ENCODE data around the gene NR3C2. TPM values are rescaled to one million over a fixed set of nuclear protein-coding genes. Genes with fewer than 3 reads are reported as not detected.

NR3C2 gene
- 10 to 100 TPM in 7 of 9 donors, 1 to 10 TPM in 2; 1.1 to 19.8 (median 13.6) TPM for total RNA-seq
- 1 to 10 TPM; 1.9 to 4.8 (median 2.6) TPM for polyA plus RNA-seq
- long read RNA-seq, donor 1 = 0 reads
- long read RNA-seq, donor 2 = 0 reads
- long read RNA-seq, donor 3, full-length matches to known transcripts = 1 of 1 reads
- long read RNA-seq, donor 3, partial matches to known transcripts = 0 of 1 reads
- long read RNA-seq, donor 3, other reads (novel, unspliced or antisense) = 0 of 1 reads
- long read RNA-seq, donor 4, partial matches to known transcripts = 0 of 2 reads
- long read RNA-seq, donor 4, other reads (novel, unspliced or antisense) = 2 of 2 reads
- long read RNA-seq, donor 5, full-length matches to known transcripts = 4 of 8 reads
- long read RNA-seq, donor 5, partial matches to known transcripts = 1 of 8 reads
- long read RNA-seq, donor 5, other reads (novel, unspliced or antisense) = 3 of 8 reads
- long read RNA-seq, donor 6, partial matches to known transcripts = 0 of 2 reads
- long read RNA-seq, donor 6, other reads (novel, unspliced or antisense) = 2 of 2 reads
- long read RNA-seq, donor 7 = 0 reads
- long read RNA-seq, donor 8 = 0 reads
- long read RNA-seq, donor 9 = 0 reads
- long read RNA-seq, donor 10 = 0 reads

GRCh38 chr4:148441986-148442831, at the start of gene NR3C2:
TSS of gene NR3C2 (minus strand) at chr4:148442414.
- H3K4me3 ChIP-seq = peak within 1 kb of the TSS; percentile 28 to 87 (median 79)
- peak; percentile 99 to 100 (median 100) for DNase-seq
- no peaks in the 10 kb centered on the region for H3K36me3 ChIP-seq (replicated peaks in 1 of 2)
- no peaks in the 10 kb centered on the region for H3K27me3 ChIP-seq
- H3K27ac ChIP-seq = peak within 1 kb of the TSS; percentile 3 to 90 (median 78)
- H3K9me3 ChIP-seq (replicated peaks in 1 of 3) = no peaks in the 10 kb centered on the region
- peaks cover 0 to 36% of the 10 kb centered on the region in 2 donors for H3K4me1 ChIP-seq (replicated peaks in 1 of 2)
- intact Hi-C loops (cut with DNase I) = loop anchor here (10.0 kb wide), 2 partner anchors 147 to 157 kb away; no protein-coding TSS in a partner anchor
- TF ChIP-seq CTCF (IDR thresholded peaks at IDR 0.05) = peak in 2 of 6 experiments; percentile 18 to 24
- peak; percentile 99 to 100 for TF ChIP-seq POLR2A (IDR thresholded peaks at IDR 0.05)
- 0 to 2% (median 0%) methylated on average over 22 to 65 of the region's 65 CpGs for WGBS, 4 donors

GRCh38 chr4:148487181-148487580, 45.0 kb upstream of the NR3C2 start:
- TF ChIP-seq CTCF (IDR thresholded peaks at IDR 0.05) = no peak
- TF ChIP-seq POLR2A (IDR thresholded peaks at IDR 0.05) = no peak
- H3K4me3 ChIP-seq = no peak overlapping the region
- no peaks in the 10 kb centered on the region for H3K9me3 ChIP-seq (replicated peaks in 1 of 3)
- no peak for DNase-seq
- WGBS, 4 donors = 32 to 80% (median 62%) methylated on average over 2 of the region's 2 CpGs
- no peaks in the 10 kb centered on the region for H3K36me3 ChIP-seq (replicated peaks in 1 of 2)
- H3K27ac ChIP-seq = no peak overlapping the region
- H3K27me3 ChIP-seq = no peaks in the 10 kb centered on the region
- intact Hi-C loops (cut with DNase I) = no loop called here
- no peaks in the 10 kb centered on the region for H3K4me1 ChIP-seq (replicated peaks in 1 of 2)

- Histone ChIP-seq H3K4me3 (no peak overlapping the region), H3K36me3 (replicated peaks in 1 of 2) (no peaks in the 10 kb centered on the region), H3K27ac (no peak overlapping the region), H3K4me1 (replicated peaks in 1 of 2) (no peaks in the 10 kb centered on the region), H3K9me3 (replicated peaks in 1 of 3) (no peaks in the 10 kb centered on the region), H3K27me3 (no peaks in the 10 kb centered on the region)
- DNase-seq = no peak
- no peak for TF ChIP-seq CTCF (IDR thresholded peaks at IDR 0.05)
- TF ChIP-seq POLR2A (IDR thresholded peaks at IDR 0.05) = no peak
- intact Hi-C loops (cut with DNase I) = no loop called here
- WGBS, 4 donors = 55 to 65% (median 62%) methylated on average over 3 of the region's 3 CpGs
Observed at GRCh38 chr4:148481636-148482035, 39.4 kb upstream of the NR3C2 start.

GRCh38 chr4:148477276-148477675, 35.1 kb upstream of the NR3C2 start:
- Histone ChIP-seq H3K4me3 (no peak overlapping the region), H3K27ac (no peak overlapping the region), H3K36me3 (replicated peaks in 1 of 2) (no peaks in the 10 kb centered on the region), H3K27me3 (no peaks in the 10 kb centered on the region), H3K9me3 (replicated peaks in 1 of 3) (no peaks in the 10 kb centered on the region), H3K4me1 (replicated peaks in 1 of 2) (no peaks in the 10 kb centered on the region)
- intact Hi-C loops (cut with DNase I) = no loop called here
- WGBS, 4 donors = 38 to 74% (median 57%) methylated on average over 3 of the region's 3 CpGs
- DNase-seq = no peak
- TF ChIP-seq CTCF (IDR thresholded peaks at IDR 0.05) = no peak
- no peak for TF ChIP-seq POLR2A (IDR thresholded peaks at IDR 0.05)

Data from adrenal gland (tissue), 19 donors.